ENCODE results near the gene CACNG7.

Gene CACNG7

DNA sequence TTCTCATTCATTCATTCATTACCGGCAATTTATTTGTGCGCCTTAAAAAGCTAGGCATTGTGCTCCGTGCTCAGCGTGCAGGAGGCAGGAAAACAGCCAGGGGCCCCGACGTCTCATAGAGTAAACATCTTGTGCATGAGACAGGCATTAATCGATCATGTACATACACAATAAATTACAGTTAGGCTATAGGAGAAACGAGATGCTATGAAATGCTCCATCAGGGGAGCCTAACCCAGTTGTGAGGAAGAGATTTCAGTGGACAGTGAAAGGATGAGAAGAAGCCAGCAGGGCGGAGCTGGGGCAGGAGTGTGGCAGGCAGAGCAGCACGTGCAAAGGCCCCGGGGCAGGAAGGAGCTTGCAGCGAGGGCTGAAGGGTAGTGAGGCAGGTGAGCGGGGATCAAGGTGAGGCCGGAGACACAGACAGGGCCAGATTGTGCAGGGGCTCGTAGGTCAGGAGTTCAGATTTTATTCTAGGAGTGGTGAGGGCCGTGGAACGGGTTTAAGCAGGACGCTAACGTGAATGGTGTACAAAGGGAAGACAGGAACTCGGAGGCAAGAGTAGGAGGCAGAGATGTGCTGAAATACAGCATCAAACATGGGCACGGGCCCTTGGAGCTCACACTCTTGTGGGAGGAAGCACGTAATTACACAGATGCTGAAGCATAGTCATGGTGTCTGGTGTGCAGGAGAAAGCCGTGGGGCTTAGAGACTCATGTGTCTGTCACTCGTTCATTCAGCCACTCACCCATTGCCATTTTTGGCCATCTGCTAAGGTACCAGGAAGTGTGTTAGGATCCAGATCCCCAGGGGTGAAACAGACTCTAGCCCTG lies 74.6 kb downstream of the CACNG7 start:
- no peak for DNase-seq

DNA sequence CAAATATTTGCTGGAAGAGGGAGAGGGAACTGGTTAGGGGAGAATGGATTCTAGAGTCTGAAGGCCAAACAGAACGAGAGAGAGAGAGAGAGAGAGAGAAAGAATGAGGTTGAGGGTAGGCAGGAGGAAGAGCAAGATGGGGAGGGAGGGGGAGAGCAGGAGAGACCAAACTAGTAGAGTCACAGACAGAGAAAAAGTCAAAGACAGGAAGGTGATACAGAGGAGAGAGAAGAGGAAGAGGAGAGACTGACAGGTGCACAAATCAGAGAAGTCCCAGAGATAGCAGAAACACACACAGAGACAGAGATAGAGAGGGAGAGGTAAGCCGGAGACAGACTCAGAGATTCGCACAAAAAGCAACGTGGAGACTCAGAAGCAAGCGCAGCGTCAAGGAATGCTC lies 76.8 kb downstream of the CACNG7 start:
- no peak for DNase-seq

DNA sequence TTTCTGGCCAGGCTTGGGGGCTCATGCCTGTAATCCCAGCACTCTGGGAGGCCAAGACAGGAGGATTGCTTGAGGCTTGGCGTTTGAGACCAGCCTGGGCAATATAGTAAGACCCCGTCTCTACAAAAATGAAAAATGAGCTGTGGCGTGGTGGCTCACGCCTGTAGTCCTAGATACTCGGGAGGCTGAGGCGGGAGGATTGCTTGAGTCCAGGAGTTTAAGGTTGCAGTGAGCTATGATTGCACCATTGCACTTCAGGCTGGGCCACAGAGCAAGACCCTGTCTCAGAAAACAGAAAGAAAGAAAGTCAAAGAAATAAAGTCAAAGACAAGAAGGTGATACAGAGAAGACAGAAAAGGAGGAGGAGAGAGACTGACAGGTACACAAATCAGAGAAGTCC lies 79.9 kb downstream of the CACNG7 start:
- no peak for DNase-seq

GRCh38 chr19:53989600-53990533 lies 80.8 kb downstream of the CACNG7 start:
- DNase-seq = no peak

DNA sequence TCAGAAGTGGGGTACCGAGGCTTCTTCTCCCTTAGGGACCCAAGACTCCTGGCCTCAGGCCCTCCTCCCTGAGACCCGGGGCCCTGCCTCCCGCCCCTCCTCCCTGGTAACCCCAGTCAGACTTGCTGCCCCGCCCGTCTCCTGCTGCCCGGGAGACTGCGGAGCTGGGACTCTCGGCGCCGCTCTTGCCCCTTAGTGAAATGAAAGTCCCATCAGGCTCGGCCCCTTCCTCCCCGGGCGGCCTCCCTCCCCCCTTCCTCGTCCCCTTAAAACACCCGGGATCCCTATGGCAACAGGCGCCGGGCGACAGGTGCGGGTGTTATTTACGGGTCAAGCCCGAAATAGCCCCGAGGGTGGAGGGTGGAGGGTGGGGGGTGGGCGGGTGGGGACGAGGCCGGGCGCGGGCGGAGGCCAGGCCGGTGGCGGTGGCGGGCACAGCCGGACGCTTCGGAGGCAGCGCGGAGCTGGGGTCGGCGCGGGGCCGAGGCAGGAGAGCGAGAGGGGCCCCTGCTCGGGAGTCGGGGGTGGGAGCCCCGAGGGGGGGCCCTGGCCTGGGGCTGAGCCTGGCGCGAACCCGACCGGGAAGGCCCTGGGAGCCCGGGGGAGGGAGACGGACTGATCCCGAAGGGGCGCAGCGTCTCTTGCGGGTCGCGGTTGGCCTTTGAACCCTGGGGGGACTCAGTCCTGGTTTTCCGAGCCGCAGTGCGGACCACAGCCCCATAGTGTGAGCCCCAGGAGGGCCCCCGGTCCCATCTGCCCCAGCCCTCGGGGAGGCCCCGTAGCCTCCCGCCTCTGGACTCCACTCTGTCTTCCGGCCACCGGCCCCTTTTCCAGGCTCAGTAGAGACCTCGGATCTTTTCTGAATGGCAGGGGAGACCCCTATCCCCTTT lies 82.4 kb downstream of the CACNG7 start, which contains the start of gene CACNG6:
CACNG6 (plus strand) TSS at position 414 of the 890 bp plus-strand sequence. CDS start 1,241 bp downstream, outside the sequence.
- DNase-seq = no peak

DNA sequence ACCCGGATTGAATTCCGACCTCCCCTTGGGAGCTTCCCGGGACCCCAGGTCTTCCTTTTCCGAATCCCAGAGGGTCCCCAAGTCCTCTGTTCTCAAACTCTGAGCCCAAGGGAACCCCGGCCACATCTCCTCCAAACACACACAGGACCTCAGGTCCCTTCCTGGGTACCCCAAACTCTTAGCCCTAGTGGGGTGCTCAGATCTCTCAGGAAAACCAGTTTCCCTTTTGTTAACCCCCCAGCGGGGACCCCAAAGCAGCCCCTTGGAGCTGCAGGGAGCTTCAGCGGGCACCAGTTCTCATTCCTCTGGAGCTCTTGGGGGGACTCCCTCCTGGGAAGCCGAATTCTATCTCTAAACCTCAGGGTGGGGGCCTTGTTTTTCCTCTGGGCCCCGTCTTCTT lies 83.1 kb downstream of the CACNG7 start:
- DNase-seq = no peak

GRCh38 chr19:53992815-53993214 lies 83.7 kb downstream of the CACNG7 start:
- no peak for DNase-seq

GRCh38 chr19:53993448-53993847 lies 84.4 kb downstream of the CACNG7 start:
- no peak for DNase-seq

Data from hematopoietic multipotent progenitor cell treated with erythropoietin and hydrocortisone succinate and interleukin-3 and kit ligand, for 8 days (in vitro differentiated cells).